Measurements from ENCODE around the gene ATP4B. TPM values are rescaled to one million over a fixed set of nuclear protein-coding genes. Genes with fewer than 3 reads are reported as not detected.

The ATP4B gene
- total RNA-seq, 1 donor from 2014 or later, result not detected

GRCh38 chr13:113608967-113609533 is 48.9 kb downstream of the ATP4B start:
- TF ChIP-seq CTCF (IDR thresholded peaks at IDR 0.05) (no peak), EZH2 (IDR thresholded peaks at IDR 0.05) (no peak), EZH2phosphoT487 (IDR thresholded peaks at IDR 0.05) (no peak)
- Mint-ChIP-seq H3K9me3 (peaks cover 6% of the 10 kb centered on the region), H3K4me1 (peaks cover 8% of the 10 kb centered on the region), H3K4me3 (no peak overlapping the region), H3K27ac (no peak overlapping the region), H3K36me3 (peaks cover 40% of the 10 kb centered on the region), H3K27me3 (ENCODE audit: insufficient read depth, low read depth) (peaks cover 4% of the 10 kb centered on the region)
- no peak for DNase-seq (ENCODE audit: low spot score)
- no peaks in the 10 kb centered on the region for H3K27me3 ChIP-seq
- H3K4me2 ChIP-seq, result no peak overlapping the region
- no peaks in the 10 kb centered on the region for H3K9me3 ChIP-seq (ENCODE audit: low read depth)
- H3F3A ChIP-seq (ENCODE audit: low read depth), result peaks cover 3% of the 10 kb centered on the region
- peaks cover 38% of the 10 kb centered on the region for H4K20me1 ChIP-seq (ENCODE audit: low read depth)
- H3K79me2 ChIP-seq (ENCODE audit: low read depth), result peaks cover 94% of the 10 kb centered on the region
- H3K27ac ChIP-seq, result no peak overlapping the region
- H2AFZ ChIP-seq (replicated peaks), result no peak overlapping the region
- H3K36me3 ChIP-seq, result no peaks in the 10 kb centered on the region
- no peaks in the 10 kb centered on the region for H3K4me1 ChIP-seq
- no peak overlapping the region for H3K9ac ChIP-seq
- H3K4me3 ChIP-seq, result no peak overlapping the region

DNA sequence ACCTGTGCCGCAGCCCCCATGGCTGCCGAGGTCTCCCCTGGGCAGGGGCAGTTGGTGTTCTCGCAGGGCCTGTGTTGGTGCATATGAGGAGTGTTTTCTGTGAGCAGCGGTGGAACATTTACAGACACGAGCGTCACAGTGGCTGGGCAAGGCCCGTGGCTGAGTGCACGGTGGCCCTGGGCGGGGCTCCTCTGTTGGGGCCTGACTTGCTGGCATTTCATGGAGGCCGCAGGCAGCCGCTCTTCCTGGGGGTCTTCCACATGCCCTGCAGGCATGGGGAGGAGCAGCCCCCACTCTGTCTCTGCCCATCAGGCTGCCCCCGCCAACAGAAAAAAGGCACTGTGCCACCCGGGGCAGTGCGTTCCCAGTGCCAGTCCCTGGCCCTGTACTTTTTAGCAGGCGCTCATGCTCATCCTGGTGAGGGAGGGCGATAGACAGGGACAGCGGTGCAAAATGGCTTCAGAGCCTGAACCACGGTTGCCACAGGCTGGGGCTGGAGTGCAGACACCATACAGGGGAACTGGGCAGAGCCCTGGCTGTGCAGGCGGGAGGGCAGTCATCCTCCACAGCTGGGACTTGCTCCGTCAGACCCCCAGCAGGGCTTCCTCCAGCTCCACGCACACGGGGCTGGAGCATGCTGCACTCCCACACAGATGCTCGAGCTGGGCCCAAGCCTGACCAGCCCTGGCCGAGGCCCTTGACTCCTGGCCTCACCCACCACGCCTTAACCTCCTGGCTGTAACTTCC is 49.9 kb downstream of the ATP4B start:
- no peaks in the 10 kb centered on the region for H3F3A ChIP-seq (ENCODE audit: low read depth)
- H4K20me1 ChIP-seq (ENCODE audit: low read depth), result peaks cover 43% of the 10 kb centered on the region
- H2AFZ ChIP-seq (replicated peaks), result no peak overlapping the region
- Mint-ChIP-seq H3K27me3 (ENCODE audit: insufficient read depth, low read depth) (peaks cover 4% of the 10 kb centered on the region), H3K27ac (no peak overlapping the region), H3K36me3 (peaks cover 40% of the 10 kb centered on the region), H3K4me1 (peaks cover 8% of the 10 kb centered on the region), H3K9me3 (peaks cover 6% of the 10 kb centered on the region), H3K4me3 (no peak overlapping the region)
- H3K9me3 ChIP-seq (ENCODE audit: low read depth), result no peaks in the 10 kb centered on the region
- H3K9ac ChIP-seq, result no peak overlapping the region
- TF ChIP-seq CTCF (IDR thresholded peaks at IDR 0.05) (no peak), EZH2 (IDR thresholded peaks at IDR 0.05) (no peak), EZH2phosphoT487 (IDR thresholded peaks at IDR 0.05) (no peak)
- H3K4me1 ChIP-seq, result no peaks in the 10 kb centered on the region
- peaks cover 94% of the 10 kb centered on the region for H3K79me2 ChIP-seq (ENCODE audit: low read depth)
- no peaks in the 10 kb centered on the region for H3K36me3 ChIP-seq
- no peak overlapping the region for H3K27ac ChIP-seq
- H3K27me3 ChIP-seq, result no peaks in the 10 kb centered on the region
- no peak overlapping the region for H3K4me2 ChIP-seq
- no peak for DNase-seq (ENCODE audit: low spot score)
- H3K4me3 ChIP-seq, result no peak overlapping the region

- no peaks in the 10 kb centered on the region for H3K27me3 ChIP-seq
Observed at GRCh38 chr13:113607056-113607888, 50.7 kb downstream of the ATP4B start.

More at GRCh38 chr13:113607056-113607888, 50.7 kb downstream of the ATP4B start:
- Histone ChIP-seq H3K27ac (no peak overlapping the region), H3K36me3 (no peaks in the 10 kb centered on the region), H3K79me2 (ENCODE audit: low read depth) (peaks cover 97% of the 10 kb centered on the region), H3K4me1 (peaks cover 3% of the 10 kb centered on the region), H3K9ac (no peak overlapping the region), H3K4me2 (no peak overlapping the region), H4K20me1 (ENCODE audit: low read depth) (peaks cover 51% of the 10 kb centered on the region), H2AFZ (replicated peaks) (no peak overlapping the region), H3K9me3 (ENCODE audit: low read depth) (no peaks in the 10 kb centered on the region), H3F3A (ENCODE audit: low read depth) (no peaks in the 10 kb centered on the region), H3K4me3 (no peak overlapping the region)
- H3K4me1 Mint-ChIP-seq, result peaks cover 6% of the 10 kb centered on the region
- H3K27ac Mint-ChIP-seq, result no peak overlapping the region
- H3K36me3 Mint-ChIP-seq, result peaks cover 38% of the 10 kb centered on the region
- TF ChIP-seq EZH2 (IDR thresholded peaks at IDR 0.05), result no peak
- no peak for TF ChIP-seq EZH2phosphoT487 (IDR thresholded peaks at IDR 0.05)
- no peak for TF ChIP-seq CTCF (IDR thresholded peaks at IDR 0.05)
- H3K9me3 Mint-ChIP-seq, result peaks cover 6% of the 10 kb centered on the region
- no peak for DNase-seq (ENCODE audit: low spot score)
- no peak overlapping the region for H3K4me3 Mint-ChIP-seq
- peaks cover 4% of the 10 kb centered on the region for H3K27me3 Mint-ChIP-seq (ENCODE audit: insufficient read depth, low read depth)
